Measurements from ENCODE around the gene KCNJ1. TPM values are rescaled to one million over a fixed set of nuclear protein-coding genes. Genes with fewer than 3 reads are reported as not detected.

KCNJ1 gene
- total and polyA plus RNA-seq, 2 donors (not counting 3 experiments of a cell fraction or from before 2014, with no cell fraction given) = not detected

DNA sequence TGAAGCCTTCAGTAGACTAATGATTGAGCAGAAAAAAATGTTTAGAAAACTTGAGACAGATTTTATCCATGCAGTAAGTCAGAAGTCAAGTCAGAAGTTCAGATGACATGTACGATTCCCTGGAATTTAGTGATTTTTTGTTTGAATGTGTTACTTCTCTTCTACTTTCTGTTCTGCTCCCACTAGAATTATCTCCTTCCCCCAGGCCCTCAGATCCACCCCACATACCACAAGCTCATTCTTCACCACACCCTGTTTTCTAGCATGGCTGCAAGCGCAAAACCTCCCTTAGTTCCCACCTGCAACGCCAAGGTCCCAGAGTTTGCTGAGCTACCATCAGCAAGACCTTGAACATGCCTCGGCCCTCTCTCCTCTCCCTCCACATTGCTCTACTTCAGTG, 64.1 kb downstream of the KCNJ1 start:
- Histone ChIP-seq H3K9me1 (replicated peaks; ENCODE audit: control insufficient read depth, extremely low read depth, insufficient read depth, low read length) (no peaks in the 10 kb centered on the region), H3K9ac (replicated peaks; ENCODE audit: extremely low read depth, insufficient read depth, low read length) (no peak overlapping the region), H3K79me2 (ENCODE audit: control insufficient read depth, insufficient read depth, low read length) (peaks cover 2% of the 10 kb centered on the region), H3K4me3 (replicated peaks in 1 of 3; ENCODE audit: insufficient read depth in 1 of 3, low read depth in 1 of 3, low read length in 3 of 3) (no peak overlapping the region), H4K20me1 (replicated peaks; ENCODE audit: control insufficient read depth, extremely low read depth, insufficient read depth, low read length) (no peaks in the 10 kb centered on the region), H3K27me3 (ENCODE audit: control insufficient read depth in 2 of 2, insufficient read depth in 2 of 2, low read length in 2 of 2) (no peaks in the 10 kb centered on the region), H3K9me3 (replicated peaks; ENCODE audit: control insufficient read depth, insufficient read depth, low read length) (no peaks in the 10 kb centered on the region), H3K27ac (ENCODE audit: insufficient read depth, low read depth, low read length) (no peak overlapping the region), H3K36me3 (ENCODE audit: control insufficient read depth in 2 of 2, extremely low read depth in 1 of 2, insufficient read depth in 2 of 2, low read length in 2 of 2) (peaks cover 31 to 51% of the 10 kb centered on the region in 2 experiments), H3K4me2 (ENCODE audit: insufficient read depth, low read length) (no peak overlapping the region), H2AFZ (ENCODE audit: low read depth, low read length) (no peak overlapping the region), H3K4me1 (ENCODE audit: control insufficient read depth, extremely low read depth, insufficient read depth, low read length) (no peaks in the 10 kb centered on the region)
- intact Hi-C loops (cut with micrococcal nuclease) (loop anchor here (2.0 kb wide), 1 partner anchor 46 kb away; no protein-coding TSS in a partner anchor), dilution Hi-C loops (cut with MboI; ENCODE audit: extremely low pct_ligation_motif_present, low sequenced_read_pairs) (no loop called here)
- TF ChIP-seq MYC (IDR thresholded peaks at IDR 0.05; ENCODE audit: low read depth, low read length) (no peak), GATA2 (IDR thresholded peaks at IDR 0.05; ENCODE audit: insufficient read depth, insufficient read length, low read depth, low read length) (no peak), FOS (IDR thresholded peaks at IDR 0.05; ENCODE audit: borderline replicate concordance, insufficient read depth, low read length) (no peak), POLR2AphosphoS5 (IDR thresholded peaks at IDR 0.05; ENCODE audit: insufficient read depth, low read depth, low read length) (no peak), CTCF (IDR thresholded peaks at IDR 0.05; ENCODE audit: extremely low read depth in 1 of 2, insufficient read depth in 1 of 2, low read depth in 1 of 2, low read length in 2 of 2) (no peak), POLR2A (IDR thresholded peaks at IDR 0.05; ENCODE audit: low read depth, low read length) (no peak), JUN (IDR thresholded peaks at IDR 0.05; ENCODE audit: borderline replicate concordance, insufficient read depth, insufficient read length, low read depth) (no peak), EZH2 (IDR thresholded peaks at IDR 0.05; ENCODE audit: borderline replicate concordance, low read depth, low read length, severe bottlenecking) (no peak)
- TF ChIP-seq, protein P1, sequence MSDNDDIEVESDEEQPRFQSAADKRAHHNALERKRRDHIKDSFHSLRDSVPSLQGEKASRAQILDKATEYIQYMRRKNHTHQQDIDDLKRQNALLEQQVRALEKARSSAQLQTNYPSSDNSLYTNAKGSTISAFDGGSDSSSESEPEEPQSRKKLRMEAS (IDR thresholded peaks at IDR 0.05; ENCODE audit: insufficient read depth, insufficient read length) = no peak
- CTCF ChIA-PET = interaction anchor here (0.6 to 1.8 kb wide), 11 partner anchors 8 to 645 kb away, joined by 3 to 13 read pairs (median 4); no protein-coding TSS in a partner anchor
- no TSS peak for BruUV-seq (replicated peaks)
- DNase-seq (ENCODE audit: low read depth, low spot score) = no peak
- FAIRE-seq = no peak
- POLR2A ChIA-PET = no interaction called here
